ENCODE data around the gene MAD1L1. TPM values are rescaled to one million over a fixed set of nuclear protein-coding genes. Genes with fewer than 3 reads are reported as not detected.

Gene MAD1L1
- polyA plus RNA-seq, 6 donors from 2014 or later = 109 to 209 (median 158) TPM

GRCh38 chr7:2100278-2101208 is 132.2 kb downstream of the MAD1L1 start:
- Mint-ChIP-seq H3K36me3 (no peaks in the 10 kb centered on the region), H3K9me3 (no peaks in the 10 kb centered on the region), H3K27ac (peak overlapping the region; percentile 95 to 99 (median 98)), H3K4me1 (peaks cover 53 to 82% (median 71%) of the 10 kb centered on the region in 3 donors), H3K27me3 (no peaks in the 10 kb centered on the region), H3K4me3 (peak overlapping the region; percentile 39 to 92 (median 77))
- ATAC-seq (ENCODE audit: low read depth in 2 of 2) (peak; percentile 84 to 85), DNase-seq (peak; percentile 87)

- Mint-ChIP-seq H3K4me3 (peak overlapping the region; percentile 39 to 92 (median 76)), H3K36me3 (no peaks in the 10 kb centered on the region), H3K9me3 (no peaks in the 10 kb centered on the region), H3K27ac (peak overlapping the region; percentile 95 to 99 (median 98)), H3K4me1 (peaks cover 55 to 84% (median 68%) of the 10 kb centered on the region in 3 donors), H3K27me3 (no peaks in the 10 kb centered on the region)
- DNase-seq (peak; percentile 74), ATAC-seq (ENCODE audit: low read depth in 2 of 2) (peak; percentile 62 to 63)
These were observed 133.4 kb downstream of the MAD1L1 start for GRCh38 chr7:2099048-2099957.

GRCh38 chr7:2098496-2098895 is 134.2 kb downstream of the MAD1L1 start:
- no peaks in the 10 kb centered on the region for H3K9me3 Mint-ChIP-seq
- H3K36me3 Mint-ChIP-seq = peaks cover 0 to 2% of the 10 kb centered on the region in 2 donors
- peak overlapping the region; percentile 85 to 99 (median 96) for H3K27ac Mint-ChIP-seq
- peak overlapping the region in 6 of 8 donors; percentile 23 to 86 (median 52) for H3K4me3 Mint-ChIP-seq
- ATAC-seq (ENCODE audit: low read depth in 2 of 2) (no peak), DNase-seq (no peak)
- peaks cover 53 to 84% (median 63%) of the 10 kb centered on the region in 3 donors for H3K4me1 Mint-ChIP-seq
- no peaks in the 10 kb centered on the region for H3K27me3 Mint-ChIP-seq

GRCh38 chr7:2098056-2098455 is 134.7 kb downstream of the MAD1L1 start:
- peaks cover 55 to 81% (median 63%) of the 10 kb centered on the region in 3 donors for H3K4me1 Mint-ChIP-seq
- no peaks in the 10 kb centered on the region for H3K9me3 Mint-ChIP-seq
- peak overlapping the region in 6 of 8 donors; percentile 32 to 86 (median 64) for H3K4me3 Mint-ChIP-seq
- no peak for ATAC-seq (ENCODE audit: low read depth in 2 of 2)
- H3K27ac Mint-ChIP-seq = peak overlapping the region in 5 of 6 donors; percentile 28 to 98 (median 95)
- H3K27me3 Mint-ChIP-seq = no peaks in the 10 kb centered on the region
- H3K36me3 Mint-ChIP-seq = peaks cover 0 to 4% of the 10 kb centered on the region in 2 donors
- no peak for DNase-seq

GRCh38 chr7:2097492-2097891 is 135.3 kb downstream of the MAD1L1 start:
- Mint-ChIP-seq H3K4me1 (peaks cover 53 to 78% (median 62%) of the 10 kb centered on the region in 3 donors), H3K27ac (peak overlapping the region in 5 of 6 donors; percentile 60 to 98 (median 79)), H3K9me3 (no peaks in the 10 kb centered on the region), H3K4me3 (peak overlapping the region in 7 of 8 donors; percentile 10 to 85 (median 68)), H3K27me3 (no peaks in the 10 kb centered on the region), H3K36me3 (peaks cover 2 to 4% of the 10 kb centered on the region in 2 donors)
- DNase-seq (no peak), ATAC-seq (ENCODE audit: low read depth in 2 of 2) (no peak)

GRCh38 chr7:2096692-2097387 is 135.9 kb downstream of the MAD1L1 start:
- ATAC-seq (ENCODE audit: low read depth in 2 of 2) = peak in 1 of 2 donors; percentile 9
- Mint-ChIP-seq H3K27me3 (no peaks in the 10 kb centered on the region), H3K4me1 (peaks cover 51 to 72% (median 59%) of the 10 kb centered on the region in 3 donors), H3K27ac (peak overlapping the region in 3 of 6 donors; percentile 84 to 95 (median 87)), H3K36me3 (peaks cover 4 to 7% of the 10 kb centered on the region in 2 donors), H3K4me3 (peak overlapping the region in 5 of 8 donors; percentile 29 to 85 (median 68)), H3K9me3 (no peaks in the 10 kb centered on the region)
- DNase-seq = peak; percentile 51

DNA sequence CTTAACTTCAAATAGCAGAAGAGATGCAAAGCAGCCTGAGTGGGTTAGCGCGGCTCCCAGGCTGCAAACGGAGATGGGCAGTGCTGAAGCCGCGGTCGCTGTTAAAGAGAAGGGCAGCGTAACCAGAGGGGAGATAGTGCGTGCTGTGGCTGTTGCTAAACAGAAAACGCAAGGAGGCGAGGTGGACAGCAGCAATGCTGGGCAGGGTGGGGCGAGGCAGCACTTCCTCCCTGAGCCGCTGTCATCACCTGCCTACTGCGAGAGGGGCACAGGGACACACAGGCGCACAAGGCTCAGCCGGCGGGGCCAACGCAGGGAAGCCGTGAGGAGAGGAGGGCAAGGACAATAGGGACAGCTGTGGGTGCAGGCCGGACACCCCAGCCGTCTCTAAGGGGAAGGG is 137.3 kb downstream of the MAD1L1 start:
- Mint-ChIP-seq H3K27ac (peak overlapping the region in 3 of 6 donors; percentile 52 to 95 (median 88)), H3K9me3 (no peaks in the 10 kb centered on the region), H3K36me3 (peaks cover 4 to 7% of the 10 kb centered on the region in 2 donors), H3K4me1 (peaks cover 47 to 62% (median 51%) of the 10 kb centered on the region in 3 donors), H3K27me3 (no peaks in the 10 kb centered on the region), H3K4me3 (no peak overlapping the region)
- ATAC-seq (ENCODE audit: low read depth in 2 of 2) (no peak), DNase-seq (no peak)

- no peak for DNase-seq
- H3K27ac Mint-ChIP-seq = peak overlapping the region in 3 of 6 donors; percentile 78 to 94 (median 82)
- H3K27me3 Mint-ChIP-seq = no peaks in the 10 kb centered on the region
- peaks cover 38 to 54% (median 42%) of the 10 kb centered on the region in 3 donors for H3K4me1 Mint-ChIP-seq
- H3K36me3 Mint-ChIP-seq = peaks cover 4 to 7% of the 10 kb centered on the region in 2 donors
- no peaks in the 10 kb centered on the region for H3K9me3 Mint-ChIP-seq
- ATAC-seq (ENCODE audit: low read depth in 2 of 2) = no peak
- peak overlapping the region in 1 of 8 donors; percentile 19 for H3K4me3 Mint-ChIP-seq
These were observed 138.2 kb downstream of the MAD1L1 start for GRCh38 chr7:2094454-2095045.

- DNase-seq (no peak), ATAC-seq (ENCODE audit: low read depth in 2 of 2) (no peak)
- Mint-ChIP-seq H3K36me3 (peaks cover 4 to 7% of the 10 kb centered on the region in 2 donors), H3K27ac (peak overlapping the region in 3 of 6 donors; percentile 53 to 95 (median 82)), H3K27me3 (no peaks in the 10 kb centered on the region), H3K9me3 (no peaks in the 10 kb centered on the region), H3K4me1 (peaks cover 33 to 46% (median 35%) of the 10 kb centered on the region in 3 donors), H3K4me3 (no peak overlapping the region)
These were observed 138.9 kb downstream of the MAD1L1 start for GRCh38 chr7:2093843-2094220.

DNA sequence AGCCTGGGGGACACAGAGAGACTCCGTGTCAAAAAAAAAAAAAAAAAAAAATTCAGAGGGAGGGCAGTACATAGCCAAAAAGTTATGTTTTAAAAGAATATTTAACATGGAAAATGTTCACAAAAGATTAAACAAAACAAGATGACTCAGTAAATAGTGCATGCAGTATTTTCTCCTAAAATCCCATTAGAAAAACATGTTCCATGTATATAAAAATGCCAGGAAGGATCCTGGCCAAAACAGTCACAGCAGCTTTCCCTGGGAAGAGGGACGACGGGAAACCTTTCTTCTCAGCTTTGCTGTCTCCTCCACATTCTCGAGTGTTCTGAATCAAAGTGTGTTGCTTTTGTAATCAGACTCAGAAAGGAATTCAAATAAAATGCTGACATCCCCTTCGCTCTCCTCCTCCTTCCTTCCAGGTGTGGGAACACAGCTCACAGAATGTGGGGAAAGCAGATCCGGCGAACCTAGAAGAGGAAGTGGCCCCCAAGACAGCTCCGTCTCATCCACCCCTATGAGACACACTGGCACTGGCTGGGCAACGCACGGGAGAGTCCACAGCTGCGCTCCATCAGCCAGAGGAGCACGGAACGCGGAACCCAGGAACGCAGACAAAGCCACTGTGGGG is 139.4 kb downstream of the MAD1L1 start:
- no peak for ATAC-seq (ENCODE audit: low read depth in 2 of 2)
- no peak overlapping the region for H3K4me3 Mint-ChIP-seq

DNA sequence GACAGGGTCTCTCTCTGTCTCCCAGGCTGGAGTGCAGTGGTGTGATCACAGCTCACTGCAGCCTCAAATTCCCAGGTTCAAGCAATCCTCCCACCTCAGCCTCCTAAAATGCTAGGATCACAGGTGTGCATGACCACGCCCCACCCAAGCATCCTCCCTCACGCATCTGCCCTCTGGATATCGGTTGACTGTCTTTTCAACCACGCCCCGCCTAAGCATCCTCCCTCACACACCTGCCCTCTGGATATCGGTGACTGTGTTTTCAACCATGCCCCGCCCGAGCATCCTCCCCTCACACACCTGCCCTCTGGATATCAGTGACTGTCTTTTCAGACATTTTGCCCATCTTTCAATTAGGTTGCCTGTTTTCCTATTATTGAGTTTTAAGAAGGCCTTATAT is 140.5 kb downstream of the MAD1L1 start:
- peaks cover 28 to 45% (median 29%) of the 10 kb centered on the region in 3 donors for H3K4me1 Mint-ChIP-seq
- no peaks in the 10 kb centered on the region for H3K9me3 Mint-ChIP-seq
- no peak overlapping the region for H3K4me3 Mint-ChIP-seq
- H3K36me3 Mint-ChIP-seq = peaks cover 4 to 7% of the 10 kb centered on the region in 2 donors
- no peak for ATAC-seq (ENCODE audit: low read depth in 2 of 2)
- DNase-seq = no peak
- H3K27me3 Mint-ChIP-seq = no peaks in the 10 kb centered on the region
- peak overlapping the region in 3 of 6 donors; percentile 32 to 76 (median 42) for H3K27ac Mint-ChIP-seq

More for the DNA sequence above, 139.4 kb downstream of the MAD1L1 start:
- Mint-ChIP-seq H3K9me3 (no peaks in the 10 kb centered on the region), H3K4me1 (peaks cover 30 to 46% (median 30%) of the 10 kb centered on the region in 3 donors), H3K27me3 (no peaks in the 10 kb centered on the region), H3K27ac (peak overlapping the region in 3 of 6 donors; percentile 53 to 95 (median 56)), H3K36me3 (peaks cover 4 to 7% of the 10 kb centered on the region in 2 donors)
- no peak for DNase-seq

All from naive B cell (primary cell).